ENCODE data around the gene AICDA.
"Not testable (repeated sequence)": the region's sequence is repeated elsewhere in the genome, so short reads cannot be mapped to it uniquely, and the experiment has no call there.

The AICDA gene

GRCh38 chr12:8609061-8609570 lies 3.5 kb downstream of the AICDA start:
- no peak for DNase-seq (ENCODE audit: low read depth, low spot score)

GRCh38 chr12:8606890-8607289 lies 5.8 kb downstream of the AICDA start:
- no peak for DNase-seq (ENCODE audit: low read depth, low spot score)

- no peak for DNase-seq (ENCODE audit: low read depth, low spot score)
Observed at GRCh38 chr12:8605057-8605456, 7.6 kb downstream of the AICDA start.

- DNase-seq (ENCODE audit: low read depth, low spot score): no peak
Observed at GRCh38 chr12:8603856-8604255, 8.8 kb downstream of the AICDA start.

GRCh38 chr12:8603286-8603685 lies 9.4 kb downstream of the AICDA start:
- DNase-seq (ENCODE audit: low read depth, low spot score): no peak

GRCh38 chr12:8596561-8596960 lies 16.1 kb downstream of the AICDA start:
- no peak for DNase-seq (ENCODE audit: low read depth, low spot score)

- no peak for DNase-seq (ENCODE audit: low read depth, low spot score)
Observed at GRCh38 chr12:8594072-8594471, 18.6 kb downstream of the AICDA start.

- no peak for DNase-seq (ENCODE audit: low read depth, low spot score)
Observed at GRCh38 chr12:8593246-8593645, 19.4 kb downstream of the AICDA start.

GRCh38 chr12:8590842-8591545 lies 21.7 kb downstream of the AICDA start:
- no peak for DNase-seq (ENCODE audit: low read depth, low spot score)

GRCh38 chr12:8589679-8590078 lies 23.0 kb downstream of the AICDA start:
- DNase-seq (ENCODE audit: low read depth, low spot score): no peak

- not testable (repeated sequence) for DNase-seq (ENCODE audit: low read depth, low spot score)
Observed at GRCh38 chr12:8584478-8584877, 28.2 kb downstream of the AICDA start.

GRCh38 chr12:8584004-8584403 lies 28.7 kb downstream of the AICDA start:
- no peak for DNase-seq (ENCODE audit: low read depth, low spot score)

- no peak for DNase-seq (ENCODE audit: low read depth, low spot score)
Observed at GRCh38 chr12:8581098-8581784, 31.4 kb downstream of the AICDA start.

- no peak for DNase-seq (ENCODE audit: low read depth, low spot score)
Observed at GRCh38 chr12:8577879-8578278, 34.8 kb downstream of the AICDA start.

GRCh38 chr12:8572507-8572906 lies 40.2 kb downstream of the AICDA start:
- no peak for DNase-seq (ENCODE audit: low read depth, low spot score)

- no peak for DNase-seq (ENCODE audit: low read depth, low spot score)
Observed at GRCh38 chr12:8566525-8566924, 46.1 kb downstream of the AICDA start.

- not testable (repeated sequence) for DNase-seq (ENCODE audit: low read depth, low spot score)
Observed at GRCh38 chr12:8566052-8566451, 46.6 kb downstream of the AICDA start.

- DNase-seq (ENCODE audit: low read depth, low spot score): no peak
Observed at GRCh38 chr12:8564656-8565055, 48.0 kb downstream of the AICDA start.

GRCh38 chr12:8563356-8563755 lies 49.3 kb downstream of the AICDA start:
- DNase-seq (ENCODE audit: low read depth, low spot score): no peak

GRCh38 chr12:8562310-8562709 lies 50.3 kb downstream of the AICDA start:
- DNase-seq (ENCODE audit: low read depth, low spot score): no peak

GRCh38 chr12:8561011-8561410 lies 51.6 kb downstream of the AICDA start:
- DNase-seq (ENCODE audit: low read depth, low spot score): no peak

- no peak for DNase-seq (ENCODE audit: low read depth, low spot score)
Observed at GRCh38 chr12:8559676-8560075, 53.0 kb downstream of the AICDA start.

GRCh38 chr12:8556531-8557097 lies 56.0 kb downstream of the AICDA start:
- DNase-seq (ENCODE audit: low read depth, low spot score): no peak
